HFFc6 (cell line): Measurements from ENCODE around the gene XAB2. TPM values are rescaled to one million over a fixed set of nuclear protein-coding genes. Genes with fewer than 3 reads are reported as not detected.

Experiments used
- DNase-seq: peaks from one replicate; pipeline ENCODE4 v3.0.0-alpha.2; 2018
- H3K27ac Mint-ChIP-seq: 2 replicates; pipeline ENCODE4 v1.8.0; 2020; ENCODE audit warnings: mild to moderate bottlenecking, mixed read lengths
- H3K27me3 Mint-ChIP-seq: 2 replicates; pipeline ENCODE4 v1.8.0; 2021; ENCODE audit warnings: mild to moderate bottlenecking, moderate library complexity, mixed read lengths; ENCODE audit not compliant: insufficient read depth
- H3K36me3 Mint-ChIP-seq: 2 replicates; pipeline ENCODE4 v1.8.0; 2021; ENCODE audit warnings: low read depth, mixed read lengths
- H3K4me1 Mint-ChIP-seq: 2 replicates; pipeline ENCODE4 v1.8.0; 2020; ENCODE audit warnings: low read depth, mixed read lengths
- H3K4me3 Mint-ChIP-seq: 2 replicates; pipeline ENCODE4 v1.8.0; 2020; ENCODE audit warnings: mild to moderate bottlenecking, moderate library complexity, mixed read lengths
- H3K9me3 Mint-ChIP-seq: 2 replicates; pipeline ENCODE4 v1.8.0; 2020; ENCODE audit warnings: mild to moderate bottlenecking, mixed read lengths
- total RNA-seq, 6 experiments: library from RNA; stranded (reverse); fragmentation: NEBNext Ultra II Directional; extraction: Animal tissue kit (Norgen Biotek cat#: 25700); gene quantifications; 2 replicates in 1 of 6; 3 replicates in 5 of 6; pipeline ENCODE4 v1.2.3, GENCODE V29; 2021
- TF ChIP-seq, protein P1 (sequence below): fragments of 200-600 bp; sonication (generic); IDR thresholded peaks from 2 replicates; pipeline ENCODE4 v1.5.0; 2021; ENCODE audit warnings: antibody characterized with exemption, mild to moderate bottlenecking

XAB2 gene
- total RNA-seq, 6 experiments from 2014 or later, result 35.1 to 39.8 (median 36.3) TPM

DNA sequence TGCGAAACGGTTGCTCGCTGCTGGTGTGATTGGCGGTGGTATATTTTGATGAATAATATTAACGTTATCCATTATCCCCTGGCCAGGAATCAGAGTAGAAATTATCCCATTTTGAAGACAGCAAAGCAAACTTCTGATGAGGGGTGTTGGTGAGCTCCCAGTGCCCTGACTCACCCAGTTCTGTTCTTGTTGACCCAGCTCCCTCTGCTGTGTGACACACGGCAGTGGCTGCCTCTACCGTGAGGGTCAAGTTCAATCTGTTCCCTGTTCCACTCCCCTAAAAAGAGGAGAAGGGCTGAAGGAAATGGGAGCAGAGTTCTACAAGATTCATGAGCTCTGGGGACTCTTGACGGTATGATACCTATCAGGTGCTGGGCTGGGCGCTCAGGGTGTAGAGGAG is 31.7 kb downstream of the XAB2 start:
- Mint-ChIP-seq H3K27ac (no peak overlapping the region), H3K9me3 (no peaks in the 10 kb centered on the region), H3K4me1 (no peaks in the 10 kb centered on the region), H3K27me3 (peaks cover 27% of the 10 kb centered on the region), H3K36me3 (no peaks in the 10 kb centered on the region), H3K4me3 (no peak overlapping the region)
- TF ChIP-seq, protein P1, sequence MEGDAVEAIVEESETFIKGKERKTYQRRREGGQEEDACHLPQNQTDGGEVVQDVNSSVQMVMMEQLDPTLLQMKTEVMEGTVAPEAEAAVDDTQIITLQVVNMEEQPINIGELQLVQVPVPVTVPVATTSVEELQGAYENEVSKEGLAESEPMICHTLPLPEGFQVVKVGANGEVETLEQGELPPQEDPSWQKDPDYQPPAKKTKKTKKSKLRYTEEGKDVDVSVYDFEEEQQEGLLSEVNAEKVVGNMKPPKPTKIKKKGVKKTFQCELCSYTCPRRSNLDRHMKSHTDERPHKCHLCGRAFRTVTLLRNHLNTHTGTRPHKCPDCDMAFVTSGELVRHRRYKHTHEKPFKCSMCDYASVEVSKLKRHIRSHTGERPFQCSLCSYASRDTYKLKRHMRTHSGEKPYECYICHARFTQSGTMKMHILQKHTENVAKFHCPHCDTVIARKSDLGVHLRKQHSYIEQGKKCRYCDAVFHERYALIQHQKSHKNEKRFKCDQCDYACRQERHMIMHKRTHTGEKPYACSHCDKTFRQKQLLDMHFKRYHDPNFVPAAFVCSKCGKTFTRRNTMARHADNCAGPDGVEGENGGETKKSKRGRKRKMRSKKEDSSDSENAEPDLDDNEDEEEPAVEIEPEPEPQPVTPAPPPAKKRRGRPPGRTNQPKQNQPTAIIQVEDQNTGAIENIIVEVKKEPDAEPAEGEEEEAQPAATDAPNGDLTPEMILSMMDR, result no peak
- no peak for DNase-seq

DNA sequence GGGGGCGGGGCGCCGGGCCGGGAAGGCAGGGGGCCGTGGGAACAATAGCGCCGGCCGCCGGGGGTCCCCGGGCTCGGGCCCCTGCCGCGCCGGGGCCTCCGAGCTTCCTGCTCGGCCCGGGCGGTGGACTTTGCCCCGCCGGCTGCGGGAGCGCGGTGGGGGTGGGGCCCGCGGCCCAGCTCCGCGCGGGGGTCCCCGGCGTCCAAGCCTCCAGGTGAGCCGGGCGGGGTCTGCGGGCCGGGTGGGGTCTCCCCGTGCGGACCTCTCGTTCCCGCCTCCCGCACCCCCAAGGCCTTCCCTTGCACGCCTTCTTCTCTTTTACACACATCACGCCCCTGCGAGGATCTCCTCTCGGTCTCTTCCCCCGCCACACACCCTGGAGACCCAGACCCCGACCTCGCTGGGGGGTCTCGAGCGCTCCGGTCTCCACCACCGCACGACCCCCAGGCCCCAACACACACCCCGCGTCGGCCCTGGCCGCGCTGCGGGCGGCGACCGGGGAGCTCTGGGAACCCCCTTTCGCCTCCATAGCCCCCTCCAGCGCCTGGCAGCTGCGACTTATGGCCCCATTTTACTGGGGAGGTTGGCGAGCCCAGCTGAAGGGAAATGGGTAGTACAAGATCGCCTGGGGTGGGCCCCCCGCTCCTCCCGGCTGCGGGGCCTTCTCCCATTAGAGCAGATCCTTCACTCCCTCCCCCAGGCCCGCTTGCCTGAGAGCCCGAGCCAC is 33.0 kb downstream of the XAB2 start:
- H3K27me3 Mint-ChIP-seq, result peaks cover 26% of the 10 kb centered on the region
- TF ChIP-seq, protein P1, result no peak
- no peaks in the 10 kb centered on the region for H3K9me3 Mint-ChIP-seq
- no peaks in the 10 kb centered on the region for H3K36me3 Mint-ChIP-seq
- no peak overlapping the region for H3K27ac Mint-ChIP-seq
- H3K4me3 Mint-ChIP-seq, result no peak overlapping the region
- no peak for DNase-seq
- H3K4me1 Mint-ChIP-seq, result no peaks in the 10 kb centered on the region

DNA sequence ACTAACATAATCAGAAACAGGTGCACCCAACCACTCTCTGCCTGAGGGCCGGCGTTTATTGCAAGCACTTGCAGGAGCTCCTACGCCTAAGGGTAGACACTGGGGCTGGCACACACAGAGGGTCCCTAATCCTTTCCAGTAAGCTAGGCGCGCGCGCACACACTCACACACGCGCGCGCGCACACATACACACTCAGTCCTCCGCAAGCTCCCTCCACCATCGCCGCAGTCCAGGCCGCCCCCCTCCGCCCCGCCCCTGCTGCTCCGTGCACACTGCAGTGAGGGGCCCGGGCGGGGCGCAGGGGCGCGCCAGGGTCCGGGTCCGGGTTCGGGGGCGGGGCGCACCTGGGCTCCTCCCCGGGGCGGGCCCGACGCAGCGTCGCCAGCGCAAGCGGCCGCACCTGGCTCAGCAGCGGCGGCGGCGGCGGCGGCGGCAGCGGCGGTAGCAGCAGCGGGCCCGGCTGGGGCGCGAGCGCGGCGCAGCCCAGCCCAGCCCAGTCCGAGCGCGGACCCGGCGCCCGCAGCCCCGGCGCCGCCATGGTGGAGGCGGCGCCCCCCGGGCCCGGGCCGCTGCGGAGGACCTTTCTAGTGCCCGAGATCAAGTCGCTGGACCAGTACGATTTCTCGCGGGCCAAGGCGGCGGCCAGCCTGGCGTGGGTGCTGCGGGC is 33.7 kb downstream of the XAB2 start, which contains the start of gene CAMSAP3:
CAMSAP3 (plus strand) TSS at position 398 of the 668 bp plus-strand sequence; CDS start at position 538, 140 bp downstream.
- no peaks in the 10 kb centered on the region for H3K9me3 Mint-ChIP-seq
- no peak within 1 kb of the TSS for H3K27ac Mint-ChIP-seq
- H3K4me3 Mint-ChIP-seq, result no peak within 1 kb of the TSS
- TF ChIP-seq, protein P1, result no peak
- DNase-seq, result no peak
- H3K4me1 Mint-ChIP-seq, result no peaks in the 10 kb centered on the region
- no peaks in the 10 kb centered on the region for H3K36me3 Mint-ChIP-seq
- H3K27me3 Mint-ChIP-seq, result peaks cover 26% of the 10 kb centered on the region

DNA sequence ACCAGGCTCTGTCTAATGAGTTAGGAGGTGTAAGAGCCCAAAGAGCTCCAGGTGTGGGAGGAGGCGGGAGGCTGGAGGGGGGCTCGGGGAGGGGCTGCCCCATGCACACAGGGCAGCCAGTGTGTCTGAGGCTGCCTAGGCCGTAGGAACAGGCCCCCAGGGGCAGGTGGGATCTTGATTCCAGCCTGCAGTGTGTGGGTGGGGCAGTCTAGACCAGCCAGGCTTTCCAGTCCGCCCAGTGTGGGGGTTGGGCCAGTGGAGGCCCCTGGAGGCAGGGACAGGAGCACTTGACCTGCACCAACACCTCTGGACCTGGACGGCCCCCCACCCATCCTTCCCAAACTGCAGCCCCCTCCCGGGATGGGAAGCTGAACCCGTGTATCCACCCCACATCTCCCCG is 39.1 kb downstream of the XAB2 start:
- DNase-seq, result no peak
- no peak overlapping the region for H3K4me3 Mint-ChIP-seq
- H3K4me1 Mint-ChIP-seq, result no peaks in the 10 kb centered on the region
- H3K27ac Mint-ChIP-seq, result no peak overlapping the region
- TF ChIP-seq, protein P1, result no peak
- no peaks in the 10 kb centered on the region for H3K9me3 Mint-ChIP-seq
- peaks cover 20% of the 10 kb centered on the region for H3K27me3 Mint-ChIP-seq
- H3K36me3 Mint-ChIP-seq, result no peaks in the 10 kb centered on the region

DNA sequence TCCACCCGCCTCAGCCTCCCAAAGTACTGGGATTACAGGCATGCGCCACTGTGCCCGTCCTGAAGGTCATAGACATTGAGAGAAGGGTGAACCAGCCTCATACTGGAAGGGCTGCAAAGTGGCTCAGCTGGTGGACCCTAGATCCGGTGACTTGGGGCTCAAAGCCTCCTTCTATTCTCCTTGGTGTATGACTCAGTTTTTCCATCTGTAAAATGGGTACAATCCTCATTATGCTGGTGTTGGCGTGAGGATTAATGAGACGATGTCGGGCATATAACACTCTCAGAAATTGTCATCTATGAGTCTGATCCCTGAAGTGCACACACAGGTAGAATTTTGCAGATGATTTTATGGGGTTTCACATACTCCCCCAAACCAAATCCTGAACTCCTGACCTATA is 39.5 kb downstream of the XAB2 start:
- DNase-seq, result no peak
- Mint-ChIP-seq H3K4me1 (no peaks in the 10 kb centered on the region), H3K27ac (no peak overlapping the region), H3K36me3 (no peaks in the 10 kb centered on the region), H3K4me3 (no peak overlapping the region), H3K9me3 (no peaks in the 10 kb centered on the region), H3K27me3 (peaks cover 18% of the 10 kb centered on the region)
- TF ChIP-seq, protein P1, result no peak
